Measurements from ENCODE around the gene SLC8A1. TPM values are rescaled to one million over a fixed set of nuclear protein-coding genes. Genes with fewer than 3 reads are reported as not detected.

SLC8A1 gene
- total and polyA plus RNA-seq, 11 donors, result 61.9 to 1,521 (median 827) TPM

- WGBS, 4 donors, result 87 to 90% (median 89%) methylated on average over 4 of the region's 4 CpGs
- no peak overlapping the region for H3K4me3 ChIP-seq
- no peaks in the 10 kb centered on the region for H3K27me3 ChIP-seq
- peaks cover 0 to 17% (median 0%) of the 10 kb centered on the region in 9 donors for H3K36me3 ChIP-seq
- no peak overlapping the region for H3K27ac ChIP-seq
- H3K4me1 ChIP-seq, result peaks cover 0 to 26% (median 5%) of the 10 kb centered on the region in 12 donors
- ATAC-seq (no peak), DNase-seq (no peak)
- H3K9me3 ChIP-seq, result no peaks in the 10 kb centered on the region
- intact Hi-C loops (cut with DNase I), result no loop called here
- TF ChIP-seq POLR2A (IDR thresholded peaks at IDR 0.05) (no peak), CTCF (IDR thresholded peaks at IDR 0.05) (no peak)
These were observed 342.5 kb downstream of the SLC8A1 start for GRCh38 chr2:40109381-40109780.

GRCh38 chr2:40108851-40109250, 343.0 kb downstream of the SLC8A1 start:
- Histone ChIP-seq H3K27ac (no peak overlapping the region), H3K36me3 (peaks cover 0 to 11% (median 0%) of the 10 kb centered on the region in 9 donors), H3K4me3 (no peak overlapping the region), H3K4me1 (peaks cover 0 to 23% (median 4%) of the 10 kb centered on the region in 12 donors), H3K27me3 (no peaks in the 10 kb centered on the region), H3K9me3 (no peaks in the 10 kb centered on the region)
- ATAC-seq (no peak), DNase-seq (no peak)
- WGBS, 4 donors, result 76 to 80% (median 78%) methylated on average over 4 of the region's 4 CpGs
- no peak for TF ChIP-seq POLR2A (IDR thresholded peaks at IDR 0.05)
- TF ChIP-seq CTCF (IDR thresholded peaks at IDR 0.05), result no peak
- intact Hi-C loops (cut with DNase I), result no loop called here

GRCh38 chr2:40106061-40106460, 345.8 kb downstream of the SLC8A1 start:
- Histone ChIP-seq H3K27me3 (no peaks in the 10 kb centered on the region), H3K9me3 (no peaks in the 10 kb centered on the region), H3K4me3 (no peak overlapping the region), H3K27ac (no peak overlapping the region), H3K4me1 (peaks cover 0 to 31% (median 4%) of the 10 kb centered on the region in 12 donors), H3K36me3 (peaks cover 0 to 10% (median 0%) of the 10 kb centered on the region in 9 donors)
- intact Hi-C loops (cut with DNase I), result no loop called here
- TF ChIP-seq POLR2A (IDR thresholded peaks at IDR 0.05), result no peak
- TF ChIP-seq CTCF (IDR thresholded peaks at IDR 0.05), result no peak
- DNase-seq (no peak), ATAC-seq (no peak)
- 72 to 86% (median 78%) methylated on average over 2 of the region's 2 CpGs for WGBS, 4 donors

- Histone ChIP-seq H3K4me1 (peaks cover 0 to 31% (median 3%) of the 10 kb centered on the region in 12 donors), H3K9me3 (no peaks in the 10 kb centered on the region), H3K4me3 (peak overlapping the region in 1 of 12 donors; percentile 14), H3K27ac (peak overlapping the region in 2 of 12 donors; percentile 16 to 39), H3K36me3 (peaks cover 0 to 10% (median 0%) of the 10 kb centered on the region in 9 donors), H3K27me3 (no peaks in the 10 kb centered on the region)
- TF ChIP-seq CTCF (IDR thresholded peaks at IDR 0.05) (no peak), POLR2A (IDR thresholded peaks at IDR 0.05) (no peak)
- WGBS, 4 donors, result 56 to 65% (median 60%) methylated on average over 5 of the region's 5 CpGs
- ATAC-seq, result peak in 3 of 4 donors; percentile 36 to 52 (median 42)
- intact Hi-C loops (cut with DNase I), result no loop called here
- no peak for DNase-seq
These were observed 346.3 kb downstream of the SLC8A1 start for GRCh38 chr2:40105593-40105992.
